Measurements from ENCODE around the gene KBTBD6. TPM values are rescaled to one million over a fixed set of nuclear protein-coding genes. Genes with fewer than 3 reads are reported as not detected.

The KBTBD6 gene
- total and polyA plus RNA-seq, 4 donors: 2.1 to 5.1 (median 3.8) TPM

DNA sequence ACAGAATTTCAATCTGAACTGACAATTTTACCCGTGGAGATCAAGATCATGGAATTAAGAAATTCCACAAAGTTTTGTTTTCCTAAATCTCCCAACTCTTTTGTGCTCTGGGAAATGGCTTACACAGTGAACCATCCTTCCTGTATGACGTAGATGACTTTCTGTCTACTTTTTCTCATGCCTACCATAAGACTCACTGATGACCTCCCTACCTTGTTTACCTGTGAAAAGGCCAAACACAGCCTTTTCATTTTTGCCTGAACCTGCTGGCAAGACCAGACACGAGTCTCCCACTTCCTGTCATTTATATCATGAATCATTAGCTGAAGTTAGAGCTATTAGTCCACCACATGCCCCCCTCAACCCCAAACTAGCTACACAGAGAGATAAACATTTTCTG is 4.6 kb upstream of the KBTBD6 start:
- no peak overlapping the region for H3K27ac ChIP-seq (ENCODE audit: low read depth in 1 of 2, low read length in 2 of 2)
- peaks cover 0 to 2% (median 0%) of the 10 kb centered on the region in 4 donors for H3K36me3 ChIP-seq (ENCODE audit: control insufficient read depth in 4 of 4, insufficient read depth in 3 of 4, low read depth in 1 of 4, low read length in 3 of 4)
- no peaks in the 10 kb centered on the region for H3K27me3 ChIP-seq (ENCODE audit: control insufficient read depth in 4 of 4, insufficient read depth in 4 of 4, low read length in 3 of 4)
- H3K9me3 ChIP-seq (ENCODE audit: control insufficient read depth in 4 of 4, low read length in 3 of 4): no peaks in the 10 kb centered on the region
- H3K4me3 ChIP-seq (ENCODE audit: low read depth in 1 of 3, low read length in 3 of 3): no peak overlapping the region
- no peak overlapping the region for H3K9ac ChIP-seq (ENCODE audit: low read depth in 1 of 2, low read length in 2 of 2)
- 85% methylated on average over 3 of the region's 3 CpGs for WGBS
- no peak for DNase-seq (ENCODE audit: low spot score)
- no peak for TF ChIP-seq EGR1 (IDR thresholded peaks at IDR 0.05; ENCODE audit: low read depth in 2 of 2)
- no peak for TF ChIP-seq TAF1 (conservative IDR thresholded peaks at IDR 0.05)
- TF ChIP-seq GABPA (IDR thresholded peaks at IDR 0.05 in 1 of 2, conservative IDR thresholded peaks at IDR 0.05 in 1 of 2): no peak
- no peak for TF ChIP-seq RXRA (IDR thresholded peaks at IDR 0.05)
- TF ChIP-seq HNF4A (conservative IDR thresholded peaks at IDR 0.05): no peak
- TF ChIP-seq HNF4G (IDR thresholded peaks at IDR 0.05): no peak
- no peak for TF ChIP-seq RAD21 (IDR thresholded peaks at IDR 0.05)
- TF ChIP-seq, protein P1, sequence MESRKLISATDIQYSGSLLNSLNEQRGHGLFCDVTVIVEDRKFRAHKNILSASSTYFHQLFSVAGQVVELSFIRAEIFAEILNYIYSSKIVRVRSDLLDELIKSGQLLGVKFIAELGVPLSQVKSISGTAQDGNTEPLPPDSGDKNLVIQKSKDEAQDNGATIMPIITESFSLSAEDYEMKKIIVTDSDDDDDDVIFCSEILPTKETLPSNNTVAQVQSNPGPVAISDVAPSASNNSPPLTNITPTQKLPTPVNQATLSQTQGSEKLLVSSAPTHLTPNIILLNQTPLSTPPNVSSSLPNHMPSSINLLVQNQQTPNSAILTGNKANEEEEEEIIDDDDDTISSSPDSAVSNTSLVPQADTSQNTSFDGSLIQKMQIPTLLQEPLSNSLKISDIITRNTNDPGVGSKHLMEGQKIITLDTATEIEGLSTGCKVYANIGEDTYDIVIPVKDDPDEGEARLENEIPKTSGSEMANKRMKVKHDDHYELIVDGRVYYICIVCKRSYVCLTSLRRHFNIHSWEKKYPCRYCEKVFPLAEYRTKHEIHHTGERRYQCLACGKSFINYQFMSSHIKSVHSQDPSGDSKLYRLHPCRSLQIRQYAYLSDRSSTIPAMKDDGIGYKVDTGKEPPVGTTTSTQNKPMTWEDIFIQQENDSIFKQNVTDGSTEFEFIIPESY (IDR thresholded peaks at IDR 0.05): no peak
- no peak for TF ChIP-seq FOXA1 (IDR thresholded peaks at IDR 0.05)
- TF ChIP-seq, protein P2, sequence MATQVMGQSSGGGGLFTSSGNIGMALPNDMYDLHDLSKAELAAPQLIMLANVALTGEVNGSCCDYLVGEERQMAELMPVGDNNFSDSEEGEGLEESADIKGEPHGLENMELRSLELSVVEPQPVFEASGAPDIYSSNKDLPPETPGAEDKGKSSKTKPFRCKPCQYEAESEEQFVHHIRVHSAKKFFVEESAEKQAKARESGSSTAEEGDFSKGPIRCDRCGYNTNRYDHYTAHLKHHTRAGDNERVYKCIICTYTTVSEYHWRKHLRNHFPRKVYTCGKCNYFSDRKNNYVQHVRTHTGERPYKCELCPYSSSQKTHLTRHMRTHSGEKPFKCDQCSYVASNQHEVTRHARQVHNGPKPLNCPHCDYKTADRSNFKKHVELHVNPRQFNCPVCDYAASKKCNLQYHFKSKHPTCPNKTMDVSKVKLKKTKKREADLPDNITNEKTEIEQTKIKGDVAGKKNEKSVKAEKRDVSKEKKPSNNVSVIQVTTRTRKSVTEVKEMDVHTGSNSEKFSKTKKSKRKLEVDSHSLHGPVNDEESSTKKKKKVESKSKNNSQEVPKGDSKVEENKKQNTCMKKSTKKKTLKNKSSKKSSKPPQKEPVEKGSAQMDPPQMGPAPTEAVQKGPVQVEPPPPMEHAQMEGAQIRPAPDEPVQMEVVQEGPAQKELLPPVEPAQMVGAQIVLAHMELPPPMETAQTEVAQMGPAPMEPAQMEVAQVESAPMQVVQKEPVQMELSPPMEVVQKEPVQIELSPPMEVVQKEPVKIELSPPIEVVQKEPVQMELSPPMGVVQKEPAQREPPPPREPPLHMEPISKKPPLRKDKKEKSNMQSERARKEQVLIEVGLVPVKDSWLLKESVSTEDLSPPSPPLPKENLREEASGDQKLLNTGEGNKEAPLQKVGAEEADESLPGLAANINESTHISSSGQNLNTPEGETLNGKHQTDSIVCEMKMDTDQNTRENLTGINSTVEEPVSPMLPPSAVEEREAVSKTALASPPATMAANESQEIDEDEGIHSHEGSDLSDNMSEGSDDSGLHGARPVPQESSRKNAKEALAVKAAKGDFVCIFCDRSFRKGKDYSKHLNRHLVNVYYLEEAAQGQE (IDR thresholded peaks at IDR 0.05): no peak
- TF ChIP-seq SP1 (IDR thresholded peaks at IDR 0.05): no peak
- TF ChIP-seq, protein P3, sequence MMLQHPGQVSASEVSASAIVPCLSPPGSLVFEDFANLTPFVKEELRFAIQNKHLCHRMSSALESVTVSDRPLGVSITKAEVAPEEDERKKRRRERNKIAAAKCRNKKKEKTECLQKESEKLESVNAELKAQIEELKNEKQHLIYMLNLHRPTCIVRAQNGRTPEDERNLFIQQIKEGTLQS (IDR thresholded peaks at IDR 0.05): no peak
- no peak for TF ChIP-seq NR2F2 (IDR thresholded peaks at IDR 0.05)
- peaks cover 0 to 8% (median 3%) of the 10 kb centered on the region in 4 donors for H3K4me1 ChIP-seq (ENCODE audit: control insufficient read depth in 4 of 4, insufficient read depth in 4 of 4, low read length in 3 of 4)

DNA sequence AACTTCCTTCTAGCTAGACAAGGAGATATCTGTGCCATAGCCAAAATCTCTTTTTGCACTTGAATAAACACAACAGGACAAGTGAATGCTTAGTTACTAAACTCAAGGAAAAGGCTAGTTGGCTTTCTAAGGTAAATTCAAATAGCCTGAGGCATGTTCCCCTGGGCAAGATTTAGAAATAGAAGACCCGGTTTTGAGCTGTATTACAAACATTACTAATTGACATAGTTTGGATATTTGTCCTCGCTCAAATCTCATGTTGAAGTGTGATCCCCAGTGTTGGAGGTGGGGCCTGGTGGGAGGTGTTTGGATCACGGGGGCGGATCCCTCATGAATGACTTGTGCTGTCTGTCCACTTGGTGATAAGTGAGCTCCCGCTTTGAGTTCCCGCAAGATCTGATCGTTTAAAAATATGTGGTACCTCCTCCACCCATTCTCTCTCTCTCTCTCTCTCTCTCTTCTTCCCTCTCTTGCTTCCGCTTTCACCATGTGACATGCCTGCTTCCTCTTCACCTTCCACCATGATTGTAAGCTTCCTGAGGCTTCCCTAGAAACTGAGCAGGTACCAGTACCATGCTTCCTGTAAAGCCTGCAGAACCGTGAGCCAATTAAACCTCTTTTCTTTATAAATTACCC is 3.9 kb upstream of the KBTBD6 start:
- no peaks in the 10 kb centered on the region for H3K27me3 ChIP-seq (ENCODE audit: control insufficient read depth in 4 of 4, insufficient read depth in 4 of 4, low read length in 3 of 4)
- H3K9ac ChIP-seq (ENCODE audit: low read depth in 1 of 2, low read length in 2 of 2): no peak overlapping the region
- H3K4me1 ChIP-seq (ENCODE audit: control insufficient read depth in 4 of 4, insufficient read depth in 4 of 4, low read length in 3 of 4): peaks cover 0 to 12% (median 8%) of the 10 kb centered on the region in 4 donors
- H3K9me3 ChIP-seq (ENCODE audit: control insufficient read depth in 4 of 4, low read length in 3 of 4): no peaks in the 10 kb centered on the region
- TF ChIP-seq, protein P4, sequence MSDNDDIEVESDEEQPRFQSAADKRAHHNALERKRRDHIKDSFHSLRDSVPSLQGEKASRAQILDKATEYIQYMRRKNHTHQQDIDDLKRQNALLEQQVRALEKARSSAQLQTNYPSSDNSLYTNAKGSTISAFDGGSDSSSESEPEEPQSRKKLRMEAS (IDR thresholded peaks at IDR 0.05): no peak
- no peak for TF ChIP-seq EGR1 (IDR thresholded peaks at IDR 0.05; ENCODE audit: low read depth in 2 of 2)
- no peak for TF ChIP-seq SP1 (IDR thresholded peaks at IDR 0.05)
- no peak for TF ChIP-seq NR2F2 (IDR thresholded peaks at IDR 0.05)
- TF ChIP-seq RAD21 (IDR thresholded peaks at IDR 0.05): no peak
- TF ChIP-seq RXRA (IDR thresholded peaks at IDR 0.05): no peak
- TF ChIP-seq FOXA1 (IDR thresholded peaks at IDR 0.05): no peak
- TF ChIP-seq, protein P2 (IDR thresholded peaks at IDR 0.05): no peak
- TF ChIP-seq YY1 (IDR thresholded peaks at IDR 0.05): no peak
- no peak for TF ChIP-seq HNF4G (IDR thresholded peaks at IDR 0.05)
- TF ChIP-seq GABPA (IDR thresholded peaks at IDR 0.05 in 1 of 2, conservative IDR thresholded peaks at IDR 0.05 in 1 of 2): no peak
- TF ChIP-seq, protein P3 (IDR thresholded peaks at IDR 0.05): no peak
- no peak overlapping the region for H3K27ac ChIP-seq (ENCODE audit: low read depth in 1 of 2, low read length in 2 of 2)
- peaks cover 0 to 2% (median 0%) of the 10 kb centered on the region in 4 donors for H3K36me3 ChIP-seq (ENCODE audit: control insufficient read depth in 4 of 4, insufficient read depth in 3 of 4, low read depth in 1 of 4, low read length in 3 of 4)
- DNase-seq (ENCODE audit: low spot score): no peak
- H3K4me3 ChIP-seq (ENCODE audit: low read depth in 1 of 3, low read length in 3 of 3): no peak overlapping the region
- 94% methylated on average over 9 of the region's 9 CpGs for WGBS
